Breast epithelium (tissue), 4 donors: Measurements from ENCODE around the gene SORL1. TPM values are rescaled to one million over a fixed set of nuclear protein-coding genes. Genes with fewer than 3 reads are reported as not detected.
A peak's percentile ranks its signal among the peaks of the same experiment; 100 is the strongest.

ENCODE experiments used
- DNase-seq, 2 donors: peaks; one replicate each; pipeline ENCODE4 v3.0.0-alpha.2; 2019; ENCODE audit warnings: low spot score in 2 of 2
- H3K27ac ChIP-seq, 2 donors: fragments of 200-600 bp; sonication (generic) in 1 of 2; one replicate each; pipeline ENCODE4 v1.5.1; 2016 to 2019; ENCODE audit warnings: mild to moderate bottlenecking in 1 of 2
- H3K27me3 ChIP-seq, 2 donors: fragments of 200-600 bp; sonication (generic) in 1 of 2; one replicate each; pipeline versions ENCODE4 v1.5.1 to v1.6.0; 2017 to 2019; ENCODE audit warnings: control low read depth in 1 of 2, mild to moderate bottlenecking in 1 of 2
- H3K36me3 ChIP-seq: fragments of 200-600 bp; one replicate; pipeline ENCODE4 v1.5.1; 2019
- H3K4me1 ChIP-seq, 2 donors: fragments of 200-600 bp; sonication (generic); one replicate each; pipeline ENCODE4 v1.5.1; 2016 to 2019; ENCODE audit warnings: control low read depth in 1 of 2
- H3K4me3 ChIP-seq, 3 donors: fragments of 200-600 bp; sonication (generic); 1 replicate in 2 of 3; 2 replicates in 1 of 3; pipeline ENCODE4 v1.5.1; 2016 to 2019; ENCODE audit warnings: mild to moderate bottlenecking in 3 of 3, moderate library complexity in 2 of 3
- H3K9me3 ChIP-seq, 2 donors: fragments of 200-600 bp; sonication (generic) in 1 of 2; one replicate each; pipeline ENCODE4 v1.5.1; 2016 to 2019; ENCODE audit warnings: control low read depth in 1 of 2
- POLR2A ChIP-seq: fragments of 450-650 bp; IDR thresholded peaks from one replicate; pipeline ENCODE4 v1.6.1; 2016; ENCODE audit warnings: antibody characterized with exemption, mild to moderate bottlenecking, moderate library complexity
- POLR2AphosphoS5 ChIP-seq, 3 donors: sonication (generic); formaldehyde crosslinking; IDR thresholded peaks; one replicate each; pipeline ENCODE4 v1.6.1; 2017; ENCODE audit warnings: antibody characterized with exemption in 3 of 3
- intact Hi-C: fragments of 100-400 bp; cut with DNase I; formaldehyde crosslinking; loops from one replicate; pipeline ENCODE4 v1.15.1; 2023; ENCODE audit warnings: low total_unique reads
- total RNA-seq, 3 donors: library from RNA; depleted of rRNA; stranded (reverse); fragments of >200 nt; gene quantifications; one replicate each; pipeline ENCODE4 v1.1.0, GENCODE V29; 2016
- TF ChIP-seq, protein P1 (sequence below), 3 donors: fragments of 450-650 bp; IDR thresholded peaks; one replicate each; pipeline ENCODE4 v1.5.1; 2016 to 2017; ENCODE audit warnings: antibody characterized with exemption in 3 of 3, mild to moderate bottlenecking in 3 of 3, moderate library complexity in 3 of 3

The SORL1 gene
- total RNA-seq, 3 donors from 2014 or later = 3.5 to 64.0 (median 50.8) TPM

DNA sequence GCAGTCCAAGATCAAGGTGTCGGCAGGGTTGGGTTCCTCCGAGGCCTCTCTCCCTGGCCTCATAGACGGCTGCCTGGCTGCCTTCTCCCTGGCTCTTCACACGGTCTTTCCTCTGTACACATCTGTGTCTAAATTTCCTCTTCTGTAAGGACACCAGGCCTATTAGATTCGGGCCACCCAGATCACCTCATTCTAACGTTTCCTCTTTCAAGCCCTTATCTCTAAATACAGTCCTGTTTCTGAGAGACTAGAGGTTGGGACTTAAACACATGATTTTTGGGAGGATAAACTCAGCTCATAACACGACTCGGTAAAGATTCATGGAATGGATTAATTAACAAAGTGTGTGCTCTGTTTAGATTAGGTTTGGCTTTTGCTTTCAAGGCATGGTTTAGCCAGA lies 136.6 kb downstream of the SORL1 start:
- TF ChIP-seq, protein P1, sequence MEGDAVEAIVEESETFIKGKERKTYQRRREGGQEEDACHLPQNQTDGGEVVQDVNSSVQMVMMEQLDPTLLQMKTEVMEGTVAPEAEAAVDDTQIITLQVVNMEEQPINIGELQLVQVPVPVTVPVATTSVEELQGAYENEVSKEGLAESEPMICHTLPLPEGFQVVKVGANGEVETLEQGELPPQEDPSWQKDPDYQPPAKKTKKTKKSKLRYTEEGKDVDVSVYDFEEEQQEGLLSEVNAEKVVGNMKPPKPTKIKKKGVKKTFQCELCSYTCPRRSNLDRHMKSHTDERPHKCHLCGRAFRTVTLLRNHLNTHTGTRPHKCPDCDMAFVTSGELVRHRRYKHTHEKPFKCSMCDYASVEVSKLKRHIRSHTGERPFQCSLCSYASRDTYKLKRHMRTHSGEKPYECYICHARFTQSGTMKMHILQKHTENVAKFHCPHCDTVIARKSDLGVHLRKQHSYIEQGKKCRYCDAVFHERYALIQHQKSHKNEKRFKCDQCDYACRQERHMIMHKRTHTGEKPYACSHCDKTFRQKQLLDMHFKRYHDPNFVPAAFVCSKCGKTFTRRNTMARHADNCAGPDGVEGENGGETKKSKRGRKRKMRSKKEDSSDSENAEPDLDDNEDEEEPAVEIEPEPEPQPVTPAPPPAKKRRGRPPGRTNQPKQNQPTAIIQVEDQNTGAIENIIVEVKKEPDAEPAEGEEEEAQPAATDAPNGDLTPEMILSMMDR (IDR thresholded peaks at IDR 0.05) = no peak
- TF ChIP-seq POLR2A (no peak), POLR2AphosphoS5 (IDR thresholded peaks at IDR 0.05) (no peak)
- Histone ChIP-seq H3K27ac (no peak overlapping the region), H3K4me1 (no peaks in the 10 kb centered on the region), H3K4me3 (no peak overlapping the region), H3K9me3 (no peaks in the 10 kb centered on the region), H3K27me3 (no peaks in the 10 kb centered on the region), H3K36me3 (no peaks in the 10 kb centered on the region)
- intact Hi-C loops = no loop called here
- DNase-seq = no peak

DNA sequence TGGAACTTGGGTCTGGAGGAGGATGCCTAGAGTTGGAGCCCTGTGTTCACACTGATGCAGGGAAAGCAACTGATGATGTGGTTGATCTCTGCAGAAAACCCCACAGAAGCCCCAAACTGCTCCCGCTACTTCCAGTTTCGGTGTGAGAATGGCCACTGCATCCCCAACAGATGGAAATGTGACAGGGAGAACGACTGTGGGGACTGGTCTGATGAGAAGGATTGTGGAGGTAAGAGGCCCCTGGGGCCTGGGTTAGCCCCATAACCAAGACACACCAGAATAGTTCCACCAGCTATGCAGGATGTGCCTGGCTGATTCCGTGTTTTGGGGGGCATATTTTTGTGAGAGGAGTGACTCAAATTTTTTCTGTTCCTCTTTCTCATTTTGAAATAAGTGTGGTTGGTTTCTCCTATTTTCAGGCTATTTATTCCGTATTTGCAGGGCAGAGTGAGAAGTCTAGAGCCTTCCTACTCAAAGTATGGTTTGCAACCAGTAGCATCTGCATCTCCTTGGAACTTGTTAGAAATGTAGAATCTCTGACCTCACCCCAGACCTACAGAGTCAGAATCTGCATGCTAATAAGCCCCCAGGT lies 137.9 kb downstream of the SORL1 start:
- Histone ChIP-seq H3K36me3 (no peaks in the 10 kb centered on the region), H3K27me3 (no peaks in the 10 kb centered on the region), H3K4me3 (no peak overlapping the region), H3K9me3 (no peaks in the 10 kb centered on the region), H3K27ac (no peak overlapping the region), H3K4me1 (no peaks in the 10 kb centered on the region)
- no peak for TF ChIP-seq POLR2A
- no peak for TF ChIP-seq POLR2AphosphoS5 (IDR thresholded peaks at IDR 0.05)
- TF ChIP-seq, protein P1 (IDR thresholded peaks at IDR 0.05) = no peak
- DNase-seq = no peak
- intact Hi-C loops = loop anchor here (10.0 kb wide), 1 partner anchor 255 kb away; no protein-coding TSS in a partner anchor

DNA sequence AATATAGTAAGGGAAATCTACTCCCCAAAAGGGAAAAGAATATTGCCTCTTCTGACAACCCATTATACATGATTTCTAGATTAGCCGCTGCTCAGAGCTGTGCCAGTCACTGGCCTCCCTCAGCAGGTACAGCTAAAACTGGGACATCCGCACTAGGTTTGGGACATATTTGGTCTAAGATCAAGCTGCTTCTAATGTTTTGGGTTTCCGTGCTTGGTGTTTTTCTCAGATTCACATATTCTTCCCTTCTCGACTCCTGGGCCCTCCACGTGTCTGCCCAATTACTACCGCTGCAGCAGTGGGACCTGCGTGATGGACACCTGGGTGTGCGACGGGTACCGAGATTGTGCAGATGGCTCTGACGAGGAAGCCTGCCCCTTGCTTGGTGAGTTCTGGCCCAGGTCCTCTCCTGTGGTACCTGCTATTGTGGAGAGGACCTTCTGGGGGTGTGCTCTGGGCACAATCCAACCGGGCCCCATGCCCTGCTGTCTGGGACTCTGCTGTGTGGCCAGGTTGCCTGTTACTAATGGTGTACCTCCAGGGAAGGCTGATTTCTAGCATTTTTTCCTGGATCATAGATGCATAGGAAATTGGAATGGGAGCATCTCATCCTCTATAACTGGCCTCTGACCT lies 138.8 kb downstream of the SORL1 start:
- TF ChIP-seq POLR2A (no peak), POLR2AphosphoS5 (IDR thresholded peaks at IDR 0.05) (no peak)
- TF ChIP-seq, protein P1 (IDR thresholded peaks at IDR 0.05) = no peak
- intact Hi-C loops = loop anchor here (10.0 kb wide), 1 partner anchor 256 kb away; no protein-coding TSS in a partner anchor
- Histone ChIP-seq H3K4me1 (no peaks in the 10 kb centered on the region), H3K27ac (no peak overlapping the region), H3K27me3 (no peaks in the 10 kb centered on the region), H3K9me3 (no peaks in the 10 kb centered on the region), H3K36me3 (no peaks in the 10 kb centered on the region), H3K4me3 (no peak overlapping the region)
- DNase-seq = no peak

DNA sequence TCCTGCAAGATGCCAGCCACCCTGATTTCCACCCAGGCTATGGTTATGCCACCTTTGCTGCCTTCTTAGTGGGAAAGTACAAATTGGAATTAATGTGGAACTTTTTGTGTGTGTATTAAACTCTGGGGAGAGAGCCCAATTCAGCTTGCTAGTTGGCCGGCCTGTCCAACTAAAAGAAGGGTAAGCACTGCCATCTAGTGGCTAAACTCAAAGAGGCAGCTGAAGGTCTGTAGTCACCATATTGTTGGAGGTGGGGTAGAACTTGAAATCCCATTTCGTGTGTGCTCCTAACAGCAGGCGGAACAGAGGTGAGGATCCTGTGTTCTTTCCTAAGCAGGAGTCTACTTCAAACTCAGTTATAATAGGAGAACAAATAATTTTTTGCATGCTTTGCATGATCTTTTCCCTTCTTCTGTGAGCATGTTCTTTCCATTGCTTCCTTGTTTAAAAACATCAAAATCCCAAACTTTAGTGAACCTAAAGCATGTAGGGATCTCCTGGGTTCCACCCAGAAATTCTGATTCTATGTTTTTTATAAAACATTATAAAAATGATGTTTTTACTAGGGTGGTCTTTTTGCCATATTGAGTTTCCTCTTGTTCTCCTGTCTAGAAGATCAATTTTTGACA lies 139.4 kb downstream of the SORL1 start:
- Histone ChIP-seq H3K36me3 (no peaks in the 10 kb centered on the region), H3K4me3 (no peak overlapping the region), H3K27ac (no peak overlapping the region), H3K4me1 (no peaks in the 10 kb centered on the region), H3K27me3 (no peaks in the 10 kb centered on the region), H3K9me3 (no peaks in the 10 kb centered on the region)
- peak in 1 of 2 donors; percentile 50 for DNase-seq
- TF ChIP-seq, protein P1 (IDR thresholded peaks at IDR 0.05) = peak; percentile 69 to 91 (median 83)
- no peak for TF ChIP-seq POLR2A
- intact Hi-C loops = loop anchor here (10.0 kb wide), 1 partner anchor 257 kb away; no protein-coding TSS in a partner anchor

DNA sequence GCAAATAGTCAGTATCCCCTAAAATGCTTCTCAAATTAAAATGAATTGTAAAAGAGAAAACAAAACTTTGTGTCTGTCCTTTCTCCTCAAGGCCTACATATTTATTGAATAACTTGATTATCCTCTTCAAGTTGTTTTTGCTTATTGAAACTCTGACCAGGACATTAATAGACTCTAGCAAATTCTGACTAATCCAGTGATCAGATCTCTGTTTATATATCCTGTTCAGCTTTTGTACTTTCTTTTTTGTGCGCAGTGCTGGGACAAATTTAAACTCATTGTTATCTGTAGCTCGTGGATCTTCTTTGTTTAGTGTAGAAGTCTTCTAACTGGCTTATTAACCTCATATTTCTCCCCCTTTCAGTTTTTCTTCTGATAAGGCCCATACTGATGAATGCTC lies 140.6 kb downstream of the SORL1 start:
- no peak for DNase-seq
- Histone ChIP-seq H3K27me3 (no peaks in the 10 kb centered on the region), H3K4me3 (no peak overlapping the region), H3K27ac (no peak overlapping the region), H3K36me3 (no peaks in the 10 kb centered on the region), H3K4me1 (no peaks in the 10 kb centered on the region), H3K9me3 (no peaks in the 10 kb centered on the region)
- intact Hi-C loops = loop anchor here (10.0 kb wide), 1 partner anchor 258 kb away; no protein-coding TSS in a partner anchor
- TF ChIP-seq POLR2AphosphoS5 (IDR thresholded peaks at IDR 0.05) (no peak), POLR2A (no peak)
- TF ChIP-seq, protein P1 (IDR thresholded peaks at IDR 0.05) = no peak
